GM19463 (cell line): ENCODE data around the gene PARP3.
A peak's percentile ranks its signal among the peaks of the same experiment; 100 is the strongest.
"Not testable (repeated sequence)": the region's sequence is repeated elsewhere in the genome, so short reads cannot be mapped to it uniquely, and the experiment has no call there.

ENCODE experiments used
- ATAC-seq: cut with Tn5 transposase; IDR thresholded peaks from one replicate; pipeline ENCODE4 v1.9.1; 2021; ENCODE audit warnings: mild to moderate bottlenecking, moderate library complexity; ENCODE audit not compliant: unreplicated experiment

PARP3 gene

DNA sequence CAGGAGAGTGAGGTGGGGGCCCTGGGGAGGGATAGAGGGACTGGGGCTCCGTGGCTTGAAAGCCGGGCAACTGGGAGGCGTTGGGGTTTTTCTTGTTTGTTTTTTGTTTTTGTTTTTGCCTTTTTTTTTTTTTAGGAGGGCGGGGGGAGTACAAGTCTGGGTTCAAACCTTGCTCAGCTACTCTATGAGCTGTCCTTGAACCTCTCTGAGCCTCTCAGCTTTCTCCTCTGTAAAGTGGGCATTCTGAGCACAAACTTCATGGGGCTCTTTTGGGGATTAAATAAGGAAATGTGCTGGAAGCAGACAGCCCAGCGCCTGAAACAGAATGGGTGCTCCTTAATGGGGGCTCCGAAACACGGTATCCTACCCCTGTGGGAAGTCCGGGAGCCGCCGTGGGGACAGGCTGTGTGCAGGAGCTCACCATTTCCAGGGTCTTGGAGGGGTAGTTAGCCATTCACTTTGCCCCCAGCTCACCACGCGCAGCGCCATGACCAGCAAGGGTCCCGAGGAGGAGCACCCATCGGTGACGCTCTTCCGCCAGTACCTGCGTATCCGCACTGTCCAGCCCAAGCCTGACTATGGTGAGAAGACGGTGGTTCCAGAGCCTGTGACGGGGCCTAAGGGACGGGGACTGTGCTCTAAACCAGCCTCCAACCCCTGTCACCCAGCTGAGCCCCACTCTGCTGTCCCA, 41.6 kb downstream of the PARP3 start:
- no peak for ATAC-seq

DNA sequence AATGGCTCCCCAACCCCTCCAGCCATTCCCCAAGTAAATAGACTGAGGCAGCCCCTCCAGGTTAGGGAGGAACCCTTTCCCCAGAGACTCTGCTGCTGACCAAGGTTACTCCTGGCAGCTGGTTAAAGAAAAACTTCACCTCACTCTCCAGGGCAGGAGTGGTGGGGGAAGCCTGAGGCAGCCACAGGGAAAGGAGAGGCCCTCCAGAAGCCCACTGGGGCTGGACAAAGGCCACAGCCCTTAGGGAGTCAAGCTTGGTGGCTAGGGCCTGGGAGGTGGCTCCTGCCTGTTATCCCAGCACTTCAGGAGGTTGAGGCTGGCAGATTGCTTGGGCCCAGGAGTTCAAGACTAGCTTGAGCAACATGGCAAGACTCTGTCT, 42.1 kb downstream of the PARP3 start:
- ATAC-seq = no peak

- no peak for ATAC-seq
Observed at GRCh38 chr3:51985063-51985462, 42.9 kb downstream of the PARP3 start.

GRCh38 chr3:51986010-51986947, 44.1 kb downstream of the PARP3 start:
- ATAC-seq = no peak

- no peak for ATAC-seq
Observed at GRCh38 chr3:51987568-51987967, 45.4 kb downstream of the PARP3 start.

GRCh38 chr3:51988286-51989146, 46.4 kb downstream of the PARP3 start:
- ATAC-seq = no peak

GRCh38 chr3:51990501-51990971, 48.4 kb downstream of the PARP3 start:
- ATAC-seq = not testable (repeated sequence)

- ATAC-seq = no peak
Observed at GRCh38 chr3:51992017-51992682, 50.0 kb downstream of the PARP3 start.

DNA sequence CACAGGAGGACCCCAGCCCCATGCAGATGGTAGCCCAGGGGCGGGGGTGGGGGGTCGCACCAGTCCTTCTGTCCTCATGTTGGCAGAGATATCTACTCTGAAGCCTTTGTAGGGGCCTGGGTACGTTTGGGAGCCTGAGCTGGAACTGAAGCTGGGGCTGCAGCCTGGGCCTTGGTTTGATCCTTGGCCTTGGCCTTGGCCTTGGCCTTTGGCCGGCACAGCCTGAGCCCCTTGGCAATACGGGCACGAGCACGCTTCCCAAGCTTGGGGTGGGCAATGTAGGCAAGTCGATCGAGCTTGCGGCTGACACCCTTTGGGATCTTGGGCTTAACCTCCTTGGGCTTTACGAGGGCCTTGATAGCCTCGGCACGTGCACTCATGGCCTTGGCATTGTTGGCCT, 51.5 kb downstream of the PARP3 start:
- ATAC-seq = not testable (repeated sequence)

DNA sequence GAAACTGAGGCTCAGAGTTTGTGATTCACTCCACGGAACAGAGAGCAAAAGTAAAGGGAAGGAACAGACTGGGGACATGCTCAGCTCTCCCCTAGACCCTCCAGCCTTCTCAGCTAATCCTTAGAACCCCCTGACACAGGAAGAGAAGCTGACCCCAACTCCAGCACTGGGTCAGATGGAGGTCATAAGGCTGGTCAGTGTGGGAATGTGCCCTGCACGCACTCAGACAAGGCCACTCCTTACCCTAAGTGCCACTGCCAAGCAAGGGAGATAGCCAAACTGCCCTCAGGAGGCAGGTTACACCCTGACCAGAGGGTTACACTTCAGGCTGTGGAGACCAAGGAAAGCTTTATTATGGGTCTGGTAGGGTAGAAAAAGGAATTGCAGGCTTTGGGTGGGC, 52.4 kb downstream of the PARP3 start:
- no peak for ATAC-seq

- ATAC-seq = peak; percentile 89
Observed at GRCh38 chr3:51995346-51996163, 53.4 kb downstream of the PARP3 start, which contains the start of gene RPL29. RPL29 (minus strand) TSS chr3:51995895; CDS start chr3:51995461, 434 bp downstream.

- no peak for ATAC-seq
Observed at GRCh38 chr3:51997172-51997571, 55.0 kb downstream of the PARP3 start.

DNA sequence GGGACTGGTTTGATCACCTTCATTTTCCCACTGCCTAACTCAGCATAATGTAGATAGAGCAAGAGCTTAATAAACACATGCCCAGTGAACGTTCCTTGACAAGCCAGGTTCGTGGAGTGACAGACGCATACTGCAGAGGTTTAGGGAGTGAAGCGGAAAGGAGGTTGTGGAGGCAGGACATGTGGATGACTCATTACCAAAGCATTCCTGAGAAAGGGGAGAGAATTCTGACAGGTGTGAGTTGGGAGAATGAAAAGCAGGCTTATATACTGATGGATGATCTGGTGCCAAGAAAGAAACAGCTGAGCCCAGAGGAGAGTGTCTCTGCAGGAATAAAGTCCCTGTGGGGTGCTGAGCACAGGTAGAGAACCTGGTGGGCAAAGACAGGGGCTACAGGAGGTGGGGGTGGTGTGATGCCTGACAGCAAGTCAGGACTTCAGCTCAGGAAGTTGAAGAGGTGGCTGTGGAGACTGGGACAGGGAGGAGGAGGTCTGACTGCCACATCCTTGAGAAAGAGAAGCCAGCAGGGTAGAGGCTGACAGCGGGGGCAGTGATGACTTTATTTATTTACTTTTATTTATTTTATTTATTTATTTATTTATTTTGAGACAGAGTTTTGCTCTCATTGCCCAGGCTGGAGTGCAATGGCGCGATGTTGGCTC, 55.9 kb downstream of the PARP3 start:
- ATAC-seq = no peak
